ENCODE measurements around the gene ZNF804B.

DNA sequence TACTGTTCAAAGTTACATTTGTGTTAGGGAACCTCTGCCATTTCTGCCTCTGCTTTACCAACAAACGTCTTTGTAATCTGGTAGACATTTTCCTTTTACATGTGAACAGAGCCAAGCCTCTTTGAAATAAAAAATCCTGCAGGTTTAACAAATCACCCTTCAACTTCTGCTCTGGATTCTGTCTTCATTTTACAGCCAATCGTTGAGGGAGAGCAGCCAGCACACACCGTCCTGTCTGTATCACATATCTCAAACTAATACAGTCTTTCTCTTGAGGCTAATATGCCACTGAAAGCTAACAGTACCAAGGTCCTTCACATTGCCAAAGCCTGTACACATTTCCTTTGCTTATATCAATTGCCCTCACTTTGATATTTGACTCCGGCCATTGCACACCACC lies 504.6 kb downstream of the ZNF804B start:
- TF ChIP-seq PPARA (CRISPR knock-in tag; IDR thresholded peaks at IDR 0.05; ENCODE audit: borderline replicate concordance): no peak
- no peak for TF ChIP-seq ARNTL (CRISPR knock-in tag; IDR thresholded peaks at IDR 0.05; ENCODE audit: borderline replicate concordance, low read depth)
- TF ChIP-seq, protein P1, sequence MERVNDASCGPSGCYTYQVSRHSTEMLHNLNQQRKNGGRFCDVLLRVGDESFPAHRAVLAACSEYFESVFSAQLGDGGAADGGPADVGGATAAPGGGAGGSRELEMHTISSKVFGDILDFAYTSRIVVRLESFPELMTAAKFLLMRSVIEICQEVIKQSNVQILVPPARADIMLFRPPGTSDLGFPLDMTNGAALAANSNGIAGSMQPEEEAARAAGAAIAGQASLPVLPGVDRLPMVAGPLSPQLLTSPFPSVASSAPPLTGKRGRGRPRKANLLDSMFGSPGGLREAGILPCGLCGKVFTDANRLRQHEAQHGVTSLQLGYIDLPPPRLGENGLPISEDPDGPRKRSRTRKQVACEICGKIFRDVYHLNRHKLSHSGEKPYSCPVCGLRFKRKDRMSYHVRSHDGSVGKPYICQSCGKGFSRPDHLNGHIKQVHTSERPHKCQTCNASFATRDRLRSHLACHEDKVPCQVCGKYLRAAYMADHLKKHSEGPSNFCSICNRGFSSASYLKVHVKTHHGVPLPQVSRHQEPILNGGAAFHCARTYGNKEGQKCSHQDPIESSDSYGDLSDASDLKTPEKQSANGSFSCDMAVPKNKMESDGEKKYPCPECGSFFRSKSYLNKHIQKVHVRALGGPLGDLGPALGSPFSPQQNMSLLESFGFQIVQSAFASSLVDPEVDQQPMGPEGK (CRISPR knock-in tag; IDR thresholded peaks at IDR 0.05; ENCODE audit: borderline replicate concordance): no peak
- no peak for TF ChIP-seq ZNF70 (CRISPR knock-in tag; IDR thresholded peaks at IDR 0.05)
- no peak for TF ChIP-seq ZC3H10 (CRISPR knock-in tag; IDR thresholded peaks at IDR 0.05)
- TF ChIP-seq ZFP3 (CRISPR knock-in tag; IDR thresholded peaks at IDR 0.05): no peak
- TF ChIP-seq CREB5 (CRISPR knock-in tag; IDR thresholded peaks at IDR 0.05; ENCODE audit: low read depth): no peak
- TF ChIP-seq POU6F1 (CRISPR knock-in tag; IDR thresholded peaks at IDR 0.05; ENCODE audit: borderline replicate concordance, low read depth): no peak
- TF ChIP-seq GLIS3 (CRISPR knock-in tag; IDR thresholded peaks at IDR 0.05): no peak
- TF ChIP-seq ZFP30 (CRISPR knock-in tag; IDR thresholded peaks at IDR 0.05): no peak
- TF ChIP-seq SNAI2 (CRISPR knock-in tag; IDR thresholded peaks at IDR 0.05): no peak
- no peak for TF ChIP-seq RARB (CRISPR knock-in tag; IDR thresholded peaks at IDR 0.05)

Measured in SK-N-SH treated with all-trans-retinoic acid at 6 μM for 48 hours (cell line).